ENCODE results near the gene RNASE9.
A peak's percentile ranks its signal among the peaks of the same experiment; 100 is the strongest.

The RNASE9 gene

DNA sequence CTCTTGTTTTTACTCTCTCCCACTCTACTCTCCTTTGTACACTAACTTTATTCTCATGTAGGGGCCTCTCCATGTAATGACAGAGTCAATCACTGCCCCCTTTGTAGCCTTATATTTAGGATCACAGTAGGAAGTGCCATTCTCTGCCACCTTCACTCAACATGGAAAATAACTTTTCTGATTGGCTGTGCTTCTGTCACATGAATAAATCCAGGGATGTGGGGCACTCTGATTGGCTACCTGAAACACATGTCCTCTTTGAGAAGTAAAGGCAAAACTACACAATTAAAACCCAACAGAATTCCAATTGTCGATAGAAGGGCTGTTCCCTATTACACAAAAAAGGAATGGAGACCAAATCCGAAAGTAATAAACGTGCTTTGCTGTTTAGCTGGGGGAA, at the start of gene RNASE9:
Gene RNASE9, minus strand, starts transcription at position 87 of the 400 bp plus-strand sequence.
- H3K4me2 ChIP-seq, result no peak within 1 kb of the TSS
- no peak within 1 kb of the TSS for H3K27ac ChIP-seq
- H3K27me3 ChIP-seq, result no peaks in the 10 kb centered on the region
- no peaks in the 10 kb centered on the region for H3K9me3 ChIP-seq
- H3K9ac ChIP-seq, result no peak within 1 kb of the TSS
- TF ChIP-seq Cebpa-rat (IDR thresholded peaks at IDR 0.05), result no peak
- no peaks in the 10 kb centered on the region for H3K36me3 ChIP-seq
- H4K20me1 ChIP-seq, result no peaks in the 10 kb centered on the region
- no peaks in the 10 kb centered on the region for H3K4me1 ChIP-seq
- no peak within 1 kb of the TSS for H3K4me3 ChIP-seq

DNA sequence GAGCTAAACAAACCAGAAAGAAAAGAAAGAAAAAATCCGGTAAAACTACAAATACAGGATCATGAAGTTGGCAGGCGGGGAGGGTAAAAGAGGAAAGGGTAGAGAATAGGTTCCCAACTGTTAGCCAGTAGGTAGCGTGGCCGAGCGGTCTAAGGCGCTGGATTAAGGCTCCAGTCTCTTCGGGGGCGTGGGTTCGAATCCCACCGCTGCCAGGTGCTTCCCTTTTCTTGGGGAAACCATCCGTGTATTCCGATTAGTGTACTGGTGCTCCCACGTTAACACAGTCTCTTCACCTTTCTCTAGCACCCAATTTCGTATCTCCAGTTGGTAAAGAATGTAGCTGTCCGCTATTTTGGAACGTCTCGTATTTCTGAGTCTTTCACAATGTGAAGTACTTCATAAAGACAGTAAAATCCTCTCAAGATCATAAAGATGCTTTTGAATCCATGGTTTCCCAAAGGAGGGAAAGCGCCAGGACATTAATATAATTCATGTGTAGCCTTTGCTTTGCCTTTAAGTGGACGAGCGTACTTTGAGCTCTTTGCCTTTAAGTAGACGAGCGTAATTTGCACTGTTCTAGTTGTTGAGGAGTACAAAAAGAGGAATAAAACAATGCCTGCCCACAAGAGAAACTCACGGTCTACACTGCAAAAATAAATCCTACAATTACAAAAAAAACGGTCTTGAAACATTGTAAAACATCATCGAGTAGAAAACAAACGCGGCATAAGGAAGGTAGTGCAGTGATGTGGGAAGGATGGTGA, 49.3 kb upstream of the RNASE9 start:
- Histone ChIP-seq H3K27me3 (no peaks in the 10 kb centered on the region), H4K20me1 (no peaks in the 10 kb centered on the region), H3K4me1 (peaks cover 56% of the 10 kb centered on the region), H3K9me3 (no peaks in the 10 kb centered on the region), H3K4me3 (peak overlapping the region; percentile 83), H3K9ac (peak overlapping the region; percentile 80), H3K4me2 (peak overlapping the region; percentile 74), H3K27ac (peak overlapping the region; percentile 7; the same call in 1 of the 2 replicates), H3K36me3 (no peaks in the 10 kb centered on the region)
- no peak for TF ChIP-seq Cebpa-rat (IDR thresholded peaks at IDR 0.05)

DNA sequence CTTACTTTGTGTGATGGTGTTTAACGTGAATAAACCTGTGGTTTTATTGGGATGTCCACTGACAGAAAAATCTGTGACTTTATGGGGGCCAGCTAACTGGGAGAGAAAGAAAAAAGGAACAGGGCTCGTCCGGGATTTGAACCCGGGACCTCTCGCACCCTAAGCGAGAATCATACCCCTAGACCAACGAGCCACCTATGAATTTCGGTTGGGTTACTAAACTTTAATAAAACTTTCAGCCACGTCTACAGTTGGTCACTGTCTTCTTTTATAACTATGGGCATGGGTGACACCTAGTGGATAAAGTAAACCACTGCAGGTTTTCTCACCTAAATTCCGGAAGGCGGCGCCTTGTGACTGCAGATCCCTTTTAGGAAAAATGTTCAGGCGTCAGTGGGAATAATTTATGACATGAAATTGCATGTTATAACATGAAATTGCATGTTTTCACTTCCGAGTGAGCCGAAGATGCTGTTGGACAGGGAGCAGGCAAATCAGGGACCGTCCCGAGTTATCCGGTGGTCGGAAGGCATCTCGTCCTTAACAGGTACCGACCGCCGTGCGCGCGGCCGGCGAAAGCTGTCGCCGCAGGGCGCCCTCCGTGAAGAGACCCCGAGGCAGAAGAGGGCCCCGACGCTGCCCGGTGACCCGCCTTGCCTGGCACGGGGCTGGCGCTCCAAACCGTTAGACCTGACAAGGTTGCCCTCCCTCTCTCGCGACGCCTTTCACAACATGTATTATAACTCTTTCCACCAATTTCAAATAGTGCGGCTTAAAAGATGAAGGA, 48.6 kb upstream of the RNASE9 start:
- H3K4me1 ChIP-seq, result peaks cover 49% of the 10 kb centered on the region
- H4K20me1 ChIP-seq, result no peaks in the 10 kb centered on the region
- H3K4me3 ChIP-seq, result peak overlapping the region; percentile 83
- no peaks in the 10 kb centered on the region for H3K36me3 ChIP-seq
- H3K27me3 ChIP-seq, result no peaks in the 10 kb centered on the region
- peak overlapping the region; percentile 7; the same call in 1 of the 2 replicates for H3K27ac ChIP-seq
- H3K9ac ChIP-seq, result peak overlapping the region; percentile 80
- TF ChIP-seq Cebpa-rat (IDR thresholded peaks at IDR 0.05), result no peak
- H3K9me3 ChIP-seq, result no peaks in the 10 kb centered on the region
- peak overlapping the region; percentile 74 for H3K4me2 ChIP-seq

DNA sequence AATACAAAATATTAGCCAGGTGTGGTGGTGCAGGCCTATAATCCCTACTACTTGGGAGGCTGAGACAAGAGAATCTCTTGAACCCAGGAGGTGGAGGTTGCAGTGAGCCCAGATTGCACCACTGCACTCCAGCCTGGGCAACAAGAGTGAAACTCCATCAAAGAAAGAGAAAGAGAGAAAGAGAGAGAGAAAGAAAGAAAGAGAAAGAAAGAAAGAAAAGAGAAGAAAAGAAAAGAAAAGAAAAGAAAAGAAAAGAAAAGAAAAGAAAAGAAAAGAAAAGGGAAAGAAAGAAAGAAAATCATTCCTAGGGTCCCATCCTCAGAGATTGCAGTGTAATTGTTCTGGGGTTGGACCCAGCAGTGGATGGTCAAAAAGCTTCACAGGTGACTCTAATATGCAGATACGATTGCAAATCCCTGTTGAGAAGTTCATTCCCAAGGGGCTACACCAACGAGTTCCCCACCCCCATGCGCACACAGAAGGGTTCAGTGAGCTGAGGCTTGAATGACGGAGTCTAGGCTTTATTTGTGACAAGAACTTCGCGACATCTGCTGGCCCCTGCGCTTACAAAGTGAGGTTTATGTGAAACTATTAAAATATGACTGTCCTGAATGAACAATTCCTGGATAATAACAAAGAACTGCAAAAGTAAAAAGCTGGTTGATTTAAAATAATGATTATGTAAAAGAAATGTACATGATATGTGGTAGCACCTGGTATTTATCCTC, 47.7 kb upstream of the RNASE9 start:
- Histone ChIP-seq H4K20me1 (no peaks in the 10 kb centered on the region), H3K4me1 (peaks cover 44% of the 10 kb centered on the region), H3K9ac (no peak overlapping the region), H3K9me3 (no peaks in the 10 kb centered on the region), H3K4me2 (peak overlapping the region; percentile 74), H3K27ac (no peak overlapping the region), H3K36me3 (no peaks in the 10 kb centered on the region), H3K27me3 (no peaks in the 10 kb centered on the region), H3K4me3 (peak overlapping the region; percentile 83)
- TF ChIP-seq Cebpa-rat (IDR thresholded peaks at IDR 0.05), result no peak

DNA sequence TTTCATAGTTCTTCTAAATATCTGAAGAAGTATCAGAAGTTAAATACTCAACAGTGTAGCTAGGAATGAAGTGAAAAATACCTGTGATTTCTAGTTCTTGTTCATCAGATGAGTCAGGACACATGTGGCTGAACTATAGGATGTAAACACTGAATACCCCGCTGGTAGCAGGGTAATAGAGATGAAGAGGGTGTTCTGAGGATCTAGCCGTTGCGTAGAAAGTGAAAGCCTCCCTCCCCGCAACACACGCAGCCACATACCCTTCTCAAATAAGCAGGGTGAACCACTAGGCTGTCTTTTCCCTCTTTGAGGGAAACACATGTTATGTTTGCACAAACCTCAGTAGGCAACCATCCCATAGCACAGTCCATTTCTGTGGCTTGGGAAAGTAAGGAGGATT, 46.8 kb upstream of the RNASE9 start:
- H3K27me3 ChIP-seq, result no peaks in the 10 kb centered on the region
- no peaks in the 10 kb centered on the region for H4K20me1 ChIP-seq
- H3K9me3 ChIP-seq, result no peaks in the 10 kb centered on the region
- H3K4me2 ChIP-seq, result peak overlapping the region; percentile 74; the same call in 1 of the 2 replicates
- no peak overlapping the region for H3K4me3 ChIP-seq
- H3K36me3 ChIP-seq, result no peaks in the 10 kb centered on the region
- no peak overlapping the region for H3K27ac ChIP-seq
- H3K4me1 ChIP-seq, result peaks cover 39% of the 10 kb centered on the region
- TF ChIP-seq Cebpa-rat (IDR thresholded peaks at IDR 0.05), result no peak
- H3K9ac ChIP-seq, result no peak overlapping the region

DNA sequence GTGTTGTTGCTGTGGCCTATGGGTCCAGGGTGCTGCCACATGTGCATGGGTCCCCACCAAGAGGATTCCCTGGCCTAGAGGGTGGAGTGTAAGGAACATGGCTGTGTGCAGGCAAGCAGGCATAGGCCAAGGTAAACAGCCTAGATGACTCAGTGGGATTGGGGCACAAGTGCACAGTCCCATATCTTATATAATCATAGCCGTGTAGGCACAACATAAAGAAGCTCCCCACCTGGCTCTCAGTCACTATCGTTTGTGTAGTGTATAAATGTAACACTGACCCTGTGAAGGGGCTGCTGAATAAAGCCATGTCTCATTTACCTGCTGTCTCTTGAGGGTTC, 46.0 kb upstream of the RNASE9 start:
- peak overlapping the region; percentile 16; the same call in 1 of the 2 replicates for H3K4me2 ChIP-seq
- H3K9ac ChIP-seq, result no peak overlapping the region
- no peaks in the 10 kb centered on the region for H3K36me3 ChIP-seq

DNA sequence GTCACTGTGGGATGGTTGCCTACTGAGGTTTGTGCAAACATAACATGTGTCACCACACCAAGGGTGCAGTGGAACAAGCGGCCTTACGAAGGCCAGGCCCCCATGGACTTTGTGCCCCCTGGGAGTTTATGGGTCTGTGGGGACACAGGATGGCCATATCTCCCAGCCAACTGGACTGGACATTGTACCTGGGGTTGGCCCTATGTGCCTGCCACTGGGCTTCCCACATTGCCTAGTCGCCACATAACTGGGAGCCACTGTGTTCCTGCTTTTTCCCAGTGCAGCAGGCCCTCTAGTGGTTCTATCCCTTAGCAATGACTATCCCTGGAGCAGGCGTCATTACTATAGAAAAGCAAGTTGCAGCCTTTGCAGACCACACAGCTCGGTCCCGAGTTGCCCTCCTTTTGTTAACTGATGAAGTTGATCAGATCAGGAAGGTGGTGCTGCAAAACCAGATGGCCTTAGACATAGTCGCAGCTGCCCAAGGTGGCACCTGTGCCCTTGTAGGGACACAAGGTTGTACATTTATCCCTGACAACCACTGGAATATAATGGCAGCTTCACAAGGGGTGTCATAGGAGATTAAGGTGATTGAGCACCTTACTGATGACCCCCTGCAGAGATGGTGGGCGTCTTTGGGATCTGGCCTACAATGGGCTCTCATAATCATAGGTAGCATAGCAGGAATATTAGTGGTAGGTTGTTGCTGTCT, 45.5 kb upstream of the RNASE9 start:
- no peak for TF ChIP-seq Cebpa-rat (IDR thresholded peaks at IDR 0.05)
- H3K4me2 ChIP-seq, result peak overlapping the region; percentile 16; the same call in 1 of the 2 replicates
- H4K20me1 ChIP-seq, result no peaks in the 10 kb centered on the region
- H3K9me3 ChIP-seq, result no peaks in the 10 kb centered on the region
- H3K4me1 ChIP-seq, result peaks cover 26% of the 10 kb centered on the region
- no peak overlapping the region for H3K4me3 ChIP-seq
- H3K9ac ChIP-seq, result no peak overlapping the region
- no peaks in the 10 kb centered on the region for H3K27me3 ChIP-seq
- H3K27ac ChIP-seq, result no peak overlapping the region
- no peaks in the 10 kb centered on the region for H3K36me3 ChIP-seq

More for the DNA sequence above, 46.0 kb upstream of the RNASE9 start:
- TF ChIP-seq Cebpa-rat (IDR thresholded peaks at IDR 0.05), result no peak
- no peaks in the 10 kb centered on the region for H3K9me3 ChIP-seq
- no peak overlapping the region for H3K27ac ChIP-seq
- H4K20me1 ChIP-seq, result no peaks in the 10 kb centered on the region
- H3K4me1 ChIP-seq, result peaks cover 31% of the 10 kb centered on the region
- H3K4me3 ChIP-seq, result no peak overlapping the region
- H3K27me3 ChIP-seq, result no peaks in the 10 kb centered on the region

DNA sequence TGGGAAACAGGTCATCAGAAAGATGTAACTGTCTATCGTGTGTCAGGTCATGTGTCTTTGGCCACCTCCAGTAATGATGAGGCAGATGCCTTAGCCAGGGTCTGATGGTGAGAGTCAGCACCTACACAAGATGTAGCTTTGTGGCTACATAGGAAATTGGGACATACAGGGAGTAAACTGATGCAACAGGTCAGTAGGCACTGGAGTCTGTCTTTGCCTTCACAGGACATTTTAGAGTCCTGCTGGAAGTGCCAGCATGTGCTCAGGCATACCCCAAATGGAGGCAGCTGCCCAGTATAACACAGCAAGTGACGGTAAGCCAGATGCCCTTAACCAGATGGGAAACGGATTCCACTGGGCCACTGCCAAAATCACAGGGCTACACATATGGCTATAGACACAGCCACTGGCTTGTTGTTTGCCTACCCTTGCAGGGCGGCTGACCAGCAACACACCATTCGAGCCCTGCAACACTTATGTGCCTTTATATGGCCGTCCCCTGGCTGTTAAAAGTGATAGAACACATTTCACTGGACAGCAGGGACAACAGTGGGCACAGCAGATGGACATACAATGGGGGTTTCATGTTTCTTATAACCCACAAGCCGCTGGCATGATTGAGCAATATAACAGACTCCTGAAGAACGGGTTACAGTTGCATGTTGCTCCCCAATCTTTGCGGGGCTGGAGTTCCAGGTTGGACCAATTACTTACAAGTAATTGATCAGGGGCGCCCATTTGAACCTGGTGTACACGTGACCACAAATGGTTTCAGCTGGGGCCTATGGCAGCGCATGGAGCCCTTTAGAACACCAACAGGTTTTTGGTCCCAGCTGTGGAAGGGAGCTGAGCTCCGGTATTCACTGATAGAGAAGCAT, 43.2 kb upstream of the RNASE9 start:
- Histone ChIP-seq H3K36me3 (no peaks in the 10 kb centered on the region), H3K27me3 (no peaks in the 10 kb centered on the region), H4K20me1 (no peaks in the 10 kb centered on the region), H3K4me1 (peaks cover 14% of the 10 kb centered on the region), H3K9me3 (no peaks in the 10 kb centered on the region), H3K4me2 (no peak overlapping the region), H3K9ac (no peak overlapping the region), H3K4me3 (no peak overlapping the region), H3K27ac (no peak overlapping the region)
- no peak for TF ChIP-seq Cebpa-rat (IDR thresholded peaks at IDR 0.05)
